H1 (cell line): ENCODE data around the gene TGFB2. TPM values are rescaled to one million over a fixed set of nuclear protein-coding genes. Genes with fewer than 3 reads are reported as not detected.

Experiments used
- CHD7 ChIP-seq: fragments of 300-600 bp; sonication (generic); IDR thresholded peaks from 2 replicates; pipeline ENCODE4 v1.7.1; 2012; ENCODE audit warnings: low read length, moderate library complexity, mild to moderate bottlenecking, inconsistent platforms; ENCODE audit not compliant: insufficient replicate concordance
- FOSL1 ChIP-seq: IDR thresholded peaks from 2 replicates; pipeline ENCODE4 v1.6.1; 2011; ENCODE audit warnings: mild to moderate bottlenecking, low read depth, low read length, moderate library complexity; ENCODE audit not compliant: insufficient read depth
- MAFK ChIP-seq: IDR thresholded peaks from 2 replicates; pipeline ENCODE4 v1.6.1; 2012; ENCODE audit warnings: low read depth, mild to moderate bottlenecking, improper control_type of control experiment, low read length
- NANOG ChIP-seq: IDR thresholded peaks from 2 replicates; pipeline ENCODE4 v1.6.1; 2011; ENCODE audit warnings: low read length, low read depth, mild to moderate bottlenecking, inconsistent platforms; ENCODE audit not compliant: insufficient read depth, poor library complexity, severe bottlenecking
- NRF1 ChIP-seq: IDR thresholded peaks from 2 replicates; pipeline ENCODE4 v1.6.1; 2011; ENCODE audit warnings: mild to moderate bottlenecking, low read depth, low read length, improper control_type of control experiment
- polyA plus RNA-seq, 7 experiments: library from polyadenylated mRNA; depleted of rRNA in 3 of 7; stranded (reverse) in 5 of 7; unstranded in 2 of 7; fragments of >200 nt in 5 of 7; fragments of 200-250 nt in 2 of 7; gene quantifications; 1 replicate in 5 of 7; 2 replicates in 1 of 7; 4 replicates in 1 of 7; pipeline versions ENCODE4 v1.2.1 to v1.2.3, GENCODE V29; 2011 to 2013; ENCODE audit warnings: missing spikeins in 2 of 7, mixed read lengths in 2 of 7
- total RNA-seq: library from RNA; stranded (reverse); fragmentation: NEBNext Ultra II Directional; extraction: Animal tissue kit (Norgen Biotek cat#: 25700); gene quantifications from 2 replicates; pipeline ENCODE4 v1.2.1, GENCODE V29; 2021

TGFB2 gene
- total and polyA plus RNA-seq, 2 of the 8 experiments (the other 6 are each of a cell fraction or from before 2014, with no cell fraction given) = 0.26 to 0.84 TPM

- TF ChIP-seq CHD7 (no peak), FOSL1 (no peak), NANOG (no peak), NRF1 (no peak), MAFK (no peak)
These were observed 12.2 kb downstream of the TGFB2 start (continued) for GRCh38 chr1:218357211-218357892.
